GM12878 (cell line): ENCODE measurements around the gene PRR16. TPM values are rescaled to one million over a fixed set of nuclear protein-coding genes. Genes with fewer than 3 reads are reported as not detected.

Experiments
- EED ChIP-seq: sonication (generic); IDR thresholded peaks from 2 replicates; pipeline ENCODE4 v1.6.1; 2016; ENCODE audit warnings: antibody characterized with exemption, low read depth
- GABPA ChIP-seq: IDR thresholded peaks from 2 replicates; pipeline ENCODE4 v1.6.1; 2014; ENCODE audit warnings: antibody characterized with exemption, low read depth, mild to moderate bottlenecking, inconsistent platforms
- KLF5 ChIP-seq: fragments of 450-650 bp; IDR thresholded peaks from 2 replicates; pipeline ENCODE4 v1.6.1; 2014; ENCODE audit warnings: mild to moderate bottlenecking; ENCODE audit not compliant: partially characterized antibody
- ZBTB4 ChIP-seq: fragments of 450-650 bp; formaldehyde crosslinking; IDR thresholded peaks from 2 replicates; pipeline ENCODE4 v1.4.0; 2022; ENCODE audit warnings: mild to moderate bottlenecking, moderate library complexity
- ZNF274 ChIP-seq: IDR thresholded peaks from one replicate; pipeline ENCODE4 v1.8.0; 2011; ENCODE audit not compliant: insufficient read length, insufficient read depth
- polyA plus RNA-seq, 11 experiments: library from polyadenylated mRNA; depleted of rRNA in 4 of 11; unstranded in 6 of 11; stranded (reverse) in 5 of 11; fragments of >200 nt; fragmentation: Nextera tagmentation in 4 of 11; fragmentation: Illumina TruSeq in 1 of 11; extraction: Ambion mirVana in 4 of 11; extraction: Trizol in 1 of 11; gene quantifications; 1 replicate in 1 of 11; 2 replicates in 10 of 11; pipeline versions ENCODE4 v1.2.1 to v1.2.3, GENCODE V29; 2011 to 2016; ENCODE audit warnings: inconsistent platforms in 2 of 11, missing spikeins in 2 of 11, low read depth in 1 of 11
- total RNA-seq, 4 experiments: library from RNA; depleted of rRNA in 3 of 4; stranded (reverse); fragments of >200 nt in 3 of 4; fragmentation: Illumina TruSeq in 1 of 4; extraction: Trizol in 1 of 4; gene quantifications; 2 replicates each; pipeline versions ENCODE4 v1.2.1 to v1.2.3, GENCODE V29; 2013 to 2021
- TF ChIP-seq, protein P1 (sequence below): fragments of 450-650 bp; IDR thresholded peaks from 2 replicates; pipeline ENCODE4 v1.6.1; 2017; ENCODE audit warnings: mild to moderate bottlenecking, moderate library complexity
- TF ChIP-seq, protein P2 (sequence below): IDR thresholded peaks from 2 replicates; pipeline ENCODE4 v1.6.1; 2011; ENCODE audit warnings: borderline replicate concordance, low read depth, mild to moderate bottlenecking, moderate library complexity, low read length; ENCODE audit not compliant: insufficient read depth, poor library complexity, severe bottlenecking

PRR16 gene
- total and polyA plus RNA-seq, 10 of the 15 experiments (the other 5 are each of a cell fraction or from before 2014, with no cell fraction given): not detected

- TF ChIP-seq EED (no peak), ZNF274 (no peak), ZBTB4 (CRISPR knock-in tag) (no peak), GABPA (no peak), KLF5 (no peak)
- TF ChIP-seq, protein P1, sequence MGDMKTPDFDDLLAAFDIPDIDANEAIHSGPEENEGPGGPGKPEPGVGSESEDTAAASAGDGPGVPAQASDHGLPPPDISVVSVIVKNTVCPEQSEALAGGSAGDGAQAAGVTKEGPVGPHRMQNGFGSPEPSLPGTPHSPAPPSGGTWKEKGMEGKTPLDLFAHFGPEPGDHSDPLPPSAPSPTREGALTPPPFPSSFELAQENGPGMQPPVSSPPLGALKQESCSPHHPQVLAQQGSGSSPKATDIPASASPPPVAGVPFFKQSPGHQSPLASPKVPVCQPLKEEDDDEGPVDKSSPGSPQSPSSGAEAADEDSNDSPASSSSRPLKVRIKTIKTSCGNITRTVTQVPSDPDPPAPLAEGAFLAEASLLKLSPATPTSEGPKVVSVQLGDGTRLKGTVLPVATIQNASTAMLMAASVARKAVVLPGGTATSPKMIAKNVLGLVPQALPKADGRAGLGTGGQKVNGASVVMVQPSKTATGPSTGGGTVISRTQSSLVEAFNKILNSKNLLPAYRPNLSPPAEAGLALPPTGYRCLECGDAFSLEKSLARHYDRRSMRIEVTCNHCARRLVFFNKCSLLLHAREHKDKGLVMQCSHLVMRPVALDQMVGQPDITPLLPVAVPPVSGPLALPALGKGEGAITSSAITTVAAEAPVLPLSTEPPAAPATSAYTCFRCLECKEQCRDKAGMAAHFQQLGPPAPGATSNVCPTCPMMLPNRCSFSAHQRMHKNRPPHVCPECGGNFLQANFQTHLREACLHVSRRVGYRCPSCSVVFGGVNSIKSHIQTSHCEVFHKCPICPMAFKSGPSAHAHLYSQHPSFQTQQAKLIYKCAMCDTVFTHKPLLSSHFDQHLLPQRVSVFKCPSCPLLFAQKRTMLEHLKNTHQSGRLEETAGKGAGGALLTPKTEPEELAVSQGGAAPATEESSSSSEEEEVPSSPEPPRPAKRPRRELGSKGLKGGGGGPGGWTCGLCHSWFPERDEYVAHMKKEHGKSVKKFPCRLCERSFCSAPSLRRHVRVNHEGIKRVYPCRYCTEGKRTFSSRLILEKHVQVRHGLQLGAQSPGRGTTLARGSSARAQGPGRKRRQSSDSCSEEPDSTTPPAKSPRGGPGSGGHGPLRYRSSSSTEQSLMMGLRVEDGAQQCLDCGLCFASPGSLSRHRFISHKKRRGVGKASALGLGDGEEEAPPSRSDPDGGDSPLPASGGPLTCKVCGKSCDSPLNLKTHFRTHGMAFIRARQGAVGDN: no peak
- TF ChIP-seq, protein P2, sequence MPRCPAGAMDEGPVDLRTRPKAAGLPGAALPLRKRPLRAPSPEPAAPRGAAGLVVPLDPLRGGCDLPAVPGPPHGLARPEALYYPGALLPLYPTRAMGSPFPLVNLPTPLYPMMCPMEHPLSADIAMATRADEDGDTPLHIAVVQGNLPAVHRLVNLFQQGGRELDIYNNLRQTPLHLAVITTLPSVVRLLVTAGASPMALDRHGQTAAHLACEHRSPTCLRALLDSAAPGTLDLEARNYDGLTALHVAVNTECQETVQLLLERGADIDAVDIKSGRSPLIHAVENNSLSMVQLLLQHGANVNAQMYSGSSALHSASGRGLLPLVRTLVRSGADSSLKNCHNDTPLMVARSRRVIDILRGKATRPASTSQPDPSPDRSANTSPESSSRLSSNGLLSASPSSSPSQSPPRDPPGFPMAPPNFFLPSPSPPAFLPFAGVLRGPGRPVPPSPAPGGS: no peak
Measured at GRCh38 chr5:120516805-120517204, 52.7 kb downstream of the PRR16 start (continued).
